ENCODE results near the gene TENM3.

The TENM3 gene

GRCh38 chr4:182475539-182475938 is 232.3 kb downstream of the TENM3 start:
- DNase-seq: no peak

DNA sequence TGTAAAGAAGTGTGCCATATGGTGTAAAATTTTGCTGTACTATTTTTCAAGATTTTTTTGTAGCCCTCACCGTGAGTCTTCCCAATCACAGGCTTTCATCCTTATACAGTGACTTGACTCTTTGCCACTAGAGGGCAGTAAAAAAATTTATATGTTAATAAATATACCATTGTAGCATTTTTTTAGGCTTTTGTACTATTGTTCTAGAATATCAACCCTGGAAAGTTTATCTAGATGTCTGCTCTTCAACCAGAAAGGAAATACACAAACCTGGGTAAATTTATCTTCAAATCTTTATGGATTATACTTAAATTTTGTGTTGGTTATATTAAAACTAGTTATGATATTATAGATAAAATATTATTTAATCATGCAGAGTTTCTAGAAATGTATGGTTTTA is 235.3 kb downstream of the TENM3 start:
- no peak for DNase-seq

DNA sequence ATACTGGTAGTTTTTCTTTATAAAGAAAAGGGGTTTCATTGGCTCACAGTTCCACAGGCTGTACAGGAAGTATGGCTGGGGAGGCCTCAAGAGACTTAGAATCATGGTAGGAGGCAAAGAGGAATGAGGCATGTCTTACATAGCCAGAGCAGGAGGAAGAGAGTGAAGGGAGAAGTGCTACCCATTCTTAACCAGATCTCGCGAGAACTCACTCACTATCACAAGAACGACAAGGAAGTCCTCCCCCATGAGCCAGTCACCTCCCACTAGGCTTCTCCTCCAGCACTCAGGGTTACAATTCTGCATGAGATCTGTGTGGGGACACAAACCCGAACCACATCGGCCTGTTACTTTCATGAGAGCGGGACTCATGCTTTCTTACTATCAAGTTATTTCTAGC is 240.5 kb downstream of the TENM3 start:
- no peak for DNase-seq

DNA sequence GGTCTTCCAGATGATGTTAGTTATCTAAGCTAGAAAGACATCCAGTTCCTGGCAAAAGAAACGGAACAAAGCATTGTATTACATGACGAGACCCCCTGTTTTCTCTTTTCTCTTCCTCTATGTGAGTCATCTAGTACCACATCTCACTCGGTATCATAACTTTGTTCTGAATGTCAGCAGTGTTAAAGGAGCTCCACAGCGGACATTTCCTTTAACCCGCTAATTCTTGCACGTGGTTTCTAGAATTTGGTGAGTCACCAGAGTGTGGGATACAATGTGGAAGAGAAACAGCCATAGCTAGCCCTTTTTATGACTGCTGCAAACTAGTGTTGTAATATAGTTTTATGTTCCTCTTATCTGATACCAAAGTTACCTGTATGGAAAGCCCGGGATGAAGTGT is 243.7 kb downstream of the TENM3 start:
- no peak for DNase-seq

- DNase-seq: no peak
Observed at GRCh38 chr4:182488896-182489295, 245.7 kb downstream of the TENM3 start.

DNA sequence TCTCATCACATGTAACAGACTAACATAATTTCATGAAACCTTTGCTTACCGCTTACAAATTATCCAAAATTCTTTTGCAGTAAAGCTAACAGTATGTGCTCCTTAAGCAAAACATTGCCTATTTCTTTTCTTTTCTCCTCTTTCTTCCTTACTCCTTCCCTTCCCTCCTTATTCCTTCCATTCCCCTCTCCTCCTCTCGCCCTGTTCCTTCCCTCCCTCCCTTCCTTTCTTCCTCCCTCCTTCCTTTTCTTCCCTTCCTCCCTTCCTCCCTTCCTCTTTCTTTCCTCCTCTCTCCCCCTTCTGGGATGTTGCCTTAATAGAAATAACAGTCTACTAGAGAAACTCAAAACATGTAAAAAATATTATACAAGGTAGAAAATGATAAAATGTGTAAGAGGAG is 246.4 kb downstream of the TENM3 start:
- DNase-seq: no peak

- no peak for DNase-seq
Observed at GRCh38 chr4:182491719-182492118, 248.5 kb downstream of the TENM3 start.

- DNase-seq: no peak
Observed at GRCh38 chr4:182492423-182492822, 249.2 kb downstream of the TENM3 start.

DNA sequence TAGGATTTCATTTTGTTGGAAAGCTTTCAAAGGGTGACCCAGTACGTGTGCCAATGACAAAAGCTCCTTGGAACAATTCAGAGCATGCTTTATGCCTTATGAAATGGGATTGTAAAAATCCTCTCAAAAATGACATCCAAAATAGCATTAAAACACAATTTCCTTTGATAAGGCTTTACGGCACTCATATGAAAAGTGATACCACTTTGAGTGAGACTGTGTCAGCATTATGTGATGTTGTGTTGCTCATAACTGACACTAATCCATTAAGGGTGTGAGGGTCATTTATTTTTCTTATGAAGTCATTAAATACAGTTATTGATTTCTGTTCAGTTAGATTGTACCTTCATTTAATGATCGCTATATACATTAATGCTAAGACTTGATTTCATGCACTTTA is 250.2 kb downstream of the TENM3 start:
- no peak for DNase-seq

DNA sequence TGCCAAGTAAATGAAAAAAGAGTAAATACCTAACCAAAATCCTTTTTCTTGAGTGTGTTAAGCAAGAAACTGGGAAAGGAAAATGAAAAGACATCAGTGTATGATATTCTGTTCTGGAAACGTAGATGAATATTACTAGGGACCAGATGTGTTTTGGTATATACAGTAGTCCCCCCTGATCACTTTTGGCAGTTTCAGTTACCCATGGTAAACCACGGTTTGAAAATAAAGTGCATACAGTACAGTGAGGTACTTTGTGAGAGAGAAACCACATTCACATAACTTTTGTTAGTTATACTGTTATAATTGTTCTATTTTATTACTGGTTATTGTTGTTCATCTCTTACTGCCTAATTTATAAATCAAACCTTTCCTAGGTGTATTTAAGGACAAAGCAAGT is 250.9 kb downstream of the TENM3 start:
- DNase-seq: no peak

GRCh38 chr4:182495031-182495430 is 251.8 kb downstream of the TENM3 start:
- no peak for DNase-seq

GRCh38 chr4:182495645-182496385 is 252.6 kb downstream of the TENM3 start:
- DNase-seq: no peak

DNA sequence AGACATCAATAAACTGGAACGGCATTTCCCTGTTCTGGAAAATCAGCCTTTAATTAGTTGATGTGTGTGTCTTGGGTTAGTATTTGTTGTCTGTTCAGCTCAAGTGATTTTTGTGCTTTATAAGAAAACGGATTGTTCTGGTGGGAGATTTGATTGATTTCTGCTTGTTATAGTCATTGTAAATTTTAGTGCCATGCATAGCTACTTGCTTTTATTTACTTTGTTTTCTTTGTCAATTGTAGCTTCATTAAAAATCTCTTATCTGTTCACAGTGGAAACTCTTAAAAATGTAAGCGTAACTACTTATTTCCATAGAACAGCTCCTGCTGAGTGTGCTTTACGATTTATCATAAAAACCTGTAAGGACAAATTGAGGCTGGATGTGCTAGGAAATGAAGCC is 253.2 kb downstream of the TENM3 start:
- DNase-seq: no peak

- no peak for DNase-seq
Observed at GRCh38 chr4:182502064-182502463, 258.9 kb downstream of the TENM3 start.

GRCh38 chr4:182504463-182504862 is 261.3 kb downstream of the TENM3 start:
- DNase-seq: no peak

- DNase-seq: no peak
Observed at GRCh38 chr4:182507805-182508204, 264.6 kb downstream of the TENM3 start.

- no peak for DNase-seq
Observed at GRCh38 chr4:182510836-182511235, 267.6 kb downstream of the TENM3 start.

GRCh38 chr4:182513587-182514291 is 270.5 kb downstream of the TENM3 start:
- DNase-seq: no peak

- no peak for DNase-seq
Observed at GRCh38 chr4:182518421-182518820, 275.2 kb downstream of the TENM3 start.

DNA sequence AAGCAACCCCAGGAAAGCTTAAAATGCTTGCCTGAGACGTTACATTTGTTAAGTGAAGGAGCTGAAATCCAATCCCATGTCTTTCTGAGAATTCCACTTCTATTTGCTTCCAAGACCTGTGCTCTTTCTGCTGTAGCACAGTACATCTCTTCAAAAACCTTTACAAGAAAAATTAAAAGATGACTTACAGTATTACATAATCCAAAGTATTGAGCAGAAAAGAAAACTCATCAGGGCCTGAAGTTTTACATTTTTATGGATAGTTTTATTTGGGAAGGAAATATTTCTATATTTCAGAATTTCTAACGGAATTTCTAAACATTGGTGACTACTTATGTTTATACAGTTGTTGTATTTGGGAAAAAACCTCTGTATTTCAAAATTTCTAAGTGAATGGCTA is 276.3 kb downstream of the TENM3 start:
- DNase-seq: no peak

DNA sequence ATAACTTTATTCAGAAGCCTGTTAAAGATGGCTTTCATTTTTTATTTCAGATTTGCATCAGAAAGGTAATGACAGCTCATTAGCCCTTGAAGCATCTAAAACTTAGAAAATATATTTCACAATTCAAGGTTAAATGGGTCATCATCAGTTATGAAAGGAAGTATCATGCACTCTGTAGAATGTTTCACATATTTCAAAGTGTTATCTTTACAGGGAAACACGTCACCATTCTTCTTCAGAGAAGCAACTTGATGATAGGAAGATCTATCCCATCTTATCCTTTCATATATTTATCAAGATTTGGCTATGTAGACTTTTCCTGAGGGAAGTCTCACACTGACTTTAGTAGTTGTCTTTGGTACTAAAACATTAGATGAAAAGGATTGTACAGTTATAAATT is 277.8 kb downstream of the TENM3 start:
- no peak for DNase-seq

- no peak for DNase-seq
Observed at GRCh38 chr4:182528819-182529218, 285.6 kb downstream of the TENM3 start.

- no peak for DNase-seq
Observed at GRCh38 chr4:182530451-182530850, 287.2 kb downstream of the TENM3 start.

- no peak for DNase-seq
Observed at GRCh38 chr4:182531555-182532162, 288.5 kb downstream of the TENM3 start.
